ENCODE data around the gene UBE2E2.

GRCh38 chr3:23468203-23468602 is 265.1 kb downstream of the UBE2E2 start:
- TF ChIP-seq SUZ12 (IDR thresholded peaks at IDR 0.05; ENCODE audit: extremely low read depth, insufficient read depth, insufficient read length) (no peak), YY1 (IDR thresholded peaks at IDR 0.05; ENCODE audit: insufficient read depth, insufficient read length) (no peak), ZNF274 (IDR thresholded peaks at IDR 0.05; ENCODE audit: low read depth, low read length) (no peak)

Data from NT2/D1 (cell line).